Thyroid gland (tissue), 4 donors: Measurements from ENCODE around the gene KLK14.

ENCODE experiments used
- CTCF ChIP-seq, 6 experiments: fragments of 200-600 bp in 3 of 6; fragments of 450-650 bp in 3 of 6; sonication (generic) in 3 of 6; IDR thresholded peaks; one replicate each; pipeline ENCODE4 v1.5.1; 2016 to 2019; ENCODE audit warnings: antibody characterized with exemption in 6 of 6, mild to moderate bottlenecking in 2 of 6, inconsistent platforms in 1 of 6, moderate library complexity in 1 of 6
- POLR2A ChIP-seq, 2 donors: fragments of 450-650 bp; IDR thresholded peaks; one replicate each; pipeline ENCODE4 v1.6.1; 2017; ENCODE audit warnings: antibody characterized with exemption in 2 of 2, mild to moderate bottlenecking in 2 of 2, moderate library complexity in 1 of 2

GRCh38 chr19:51110666-51110971, 27.9 kb upstream of the KLK14 start:
- TF ChIP-seq CTCF (IDR thresholded peaks at IDR 0.05) (no peak), POLR2A (IDR thresholded peaks at IDR 0.05) (no peak)
